ENCODE results near the gene OCSTAMP.

GRCh38 chr20:46491354-46491753 lies 59.1 kb downstream of the OCSTAMP start:
- TF ChIP-seq CTCF (IDR thresholded peaks at IDR 0.05): no peak
- no peak for TF ChIP-seq POLR2A (IDR thresholded peaks at IDR 0.05)

All from esophagus squamous epithelium (tissue), 4 donors.